Measurements from ENCODE around the gene GPATCH1.
"Not testable (repeated sequence)": the region's sequence is repeated elsewhere in the genome, so short reads cannot be mapped to it uniquely, and the experiment has no call there.

Gene GPATCH1

GRCh38 chr19:33114312-33114711 lies 33.3 kb downstream of the GPATCH1 start:
- no peak for DNase-seq (ENCODE audit: low read depth, low spot score)

DNA sequence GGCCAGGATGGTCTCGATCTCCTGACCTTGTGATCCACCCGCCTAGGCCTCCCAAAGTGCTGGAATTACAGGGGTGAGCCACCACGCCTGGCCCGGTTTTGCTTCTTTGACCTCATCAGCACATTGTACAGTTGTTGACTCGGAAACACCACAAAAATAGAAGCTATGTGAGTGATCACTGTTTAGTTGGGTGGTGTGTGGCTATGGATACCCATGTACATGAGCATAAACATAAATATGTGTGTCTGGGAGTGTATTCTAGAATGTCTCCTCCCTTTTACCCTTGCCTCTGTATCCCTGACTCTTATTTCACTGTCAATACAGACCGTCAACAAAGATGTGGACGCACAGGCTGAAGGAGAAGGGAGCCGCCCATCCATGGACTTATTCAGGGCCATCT lies 36.5 kb downstream of the GPATCH1 start:
- no peak for DNase-seq (ENCODE audit: low read depth, low spot score)

DNA sequence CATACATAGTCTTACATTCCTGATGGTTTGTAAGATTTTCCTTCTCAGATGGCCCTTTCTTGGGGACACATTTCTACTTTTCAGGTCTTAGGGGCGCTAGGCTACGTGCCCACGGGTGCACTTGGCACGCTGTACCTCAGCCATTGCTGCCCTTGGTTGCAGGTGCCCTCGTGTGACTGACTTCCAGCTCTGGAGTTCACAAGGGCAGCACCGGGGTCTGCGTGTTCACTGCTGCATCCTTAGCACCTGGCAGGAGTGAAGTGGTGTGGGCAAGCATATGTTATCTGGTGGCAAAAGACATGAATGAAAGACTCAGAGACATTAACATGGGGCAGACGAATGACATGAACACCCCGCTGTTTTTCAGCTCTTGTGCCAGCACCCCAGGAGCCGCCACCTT lies 37.7 kb downstream of the GPATCH1 start:
- DNase-seq (ENCODE audit: low read depth, low spot score): no peak

DNA sequence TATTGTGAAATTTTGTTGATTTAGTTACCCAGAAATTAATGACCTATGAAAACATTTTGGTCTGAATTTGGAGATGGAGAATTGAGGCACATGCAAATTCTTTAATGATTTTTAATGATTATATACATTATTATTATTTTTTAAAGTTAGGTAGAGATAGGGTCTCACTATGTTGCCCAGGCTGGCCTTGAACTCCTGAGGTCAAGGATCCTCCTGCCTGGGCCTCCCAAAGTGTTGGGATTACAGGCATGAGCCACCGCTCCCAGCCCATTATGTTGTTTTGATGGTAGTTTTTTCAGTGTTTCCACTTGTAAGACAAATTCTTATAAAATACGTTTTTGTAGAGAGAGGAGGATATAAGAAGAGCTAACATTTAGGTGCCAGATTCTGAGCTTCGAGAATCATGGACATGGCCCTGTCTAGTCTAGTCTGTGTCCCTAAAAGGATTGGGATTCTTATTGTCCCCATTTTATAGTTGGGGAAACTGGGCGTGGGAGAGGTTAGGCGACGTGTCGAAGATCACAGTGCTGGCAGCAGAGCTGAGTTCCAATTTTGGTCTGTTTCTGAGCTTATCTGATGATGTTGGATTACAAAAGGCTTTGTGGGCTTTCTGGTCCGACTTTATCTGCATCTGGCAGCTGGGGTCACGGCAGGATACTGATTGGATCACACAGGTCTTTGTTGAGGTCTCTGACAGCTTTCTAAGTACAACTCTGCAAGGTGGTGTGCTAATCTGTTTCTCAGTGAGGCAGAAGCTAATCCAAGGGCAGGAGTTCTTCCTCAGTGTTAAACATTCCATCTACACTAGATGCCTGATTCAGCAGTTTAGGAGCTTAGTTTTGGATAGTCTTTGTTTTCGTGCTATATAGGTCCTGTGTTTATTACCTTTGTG lies 43.5 kb downstream of the GPATCH1 start:
- no peak for DNase-seq (ENCODE audit: low read depth, low spot score)

DNA sequence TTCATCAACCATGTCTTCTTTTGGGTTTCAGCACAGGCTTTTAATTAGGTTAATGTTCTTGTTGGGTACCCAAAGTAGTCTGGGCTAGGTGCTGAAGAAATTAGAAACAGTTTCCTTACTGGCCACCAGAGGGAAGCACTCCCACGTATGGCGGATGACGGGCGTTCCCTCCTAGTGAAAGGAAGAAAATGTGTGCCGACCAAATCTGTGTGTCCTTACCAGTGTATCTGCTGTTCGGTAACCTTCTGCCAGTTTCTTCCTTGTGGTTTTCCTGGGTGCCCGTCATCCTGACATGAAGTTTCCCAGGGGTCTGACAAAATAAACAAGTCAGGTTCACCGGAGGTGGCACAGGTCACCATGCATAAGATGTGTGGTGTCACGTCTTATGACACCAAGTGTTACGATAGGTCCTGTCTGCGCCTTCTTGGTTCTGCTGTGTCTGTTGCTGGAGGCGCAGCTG lies 45.0 kb downstream of the GPATCH1 start:
- peak; percentile 10 for DNase-seq (ENCODE audit: low read depth, low spot score)

GRCh38 chr19:33126712-33127111 lies 45.7 kb downstream of the GPATCH1 start:
- DNase-seq (ENCODE audit: low read depth, low spot score): not testable (repeated sequence)

DNA sequence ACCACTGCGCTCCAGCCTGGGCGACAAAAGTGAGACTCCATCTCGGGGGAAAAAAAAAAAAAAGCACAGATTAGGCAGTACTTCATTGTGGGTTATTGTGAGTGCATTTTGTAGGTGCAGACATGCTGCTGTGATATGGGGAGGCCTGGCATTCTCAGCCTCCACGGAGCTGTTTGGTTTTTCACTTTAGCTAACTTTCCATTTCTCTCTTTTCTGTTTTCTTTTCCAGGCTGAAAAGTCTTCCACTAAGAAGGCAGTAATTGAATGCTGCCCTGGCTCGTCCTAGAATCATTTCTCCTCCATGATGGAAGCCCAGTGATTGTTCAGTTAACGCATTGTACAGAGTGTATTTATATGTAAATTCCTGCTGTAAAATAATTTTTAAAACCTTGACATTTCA lies 48.9 kb downstream of the GPATCH1 start:
- DNase-seq (ENCODE audit: low read depth, low spot score): no peak

- no peak for DNase-seq (ENCODE audit: low read depth, low spot score)
Measured at GRCh38 chr19:33130433-33130832, 49.5 kb downstream of the GPATCH1 start.

DNA sequence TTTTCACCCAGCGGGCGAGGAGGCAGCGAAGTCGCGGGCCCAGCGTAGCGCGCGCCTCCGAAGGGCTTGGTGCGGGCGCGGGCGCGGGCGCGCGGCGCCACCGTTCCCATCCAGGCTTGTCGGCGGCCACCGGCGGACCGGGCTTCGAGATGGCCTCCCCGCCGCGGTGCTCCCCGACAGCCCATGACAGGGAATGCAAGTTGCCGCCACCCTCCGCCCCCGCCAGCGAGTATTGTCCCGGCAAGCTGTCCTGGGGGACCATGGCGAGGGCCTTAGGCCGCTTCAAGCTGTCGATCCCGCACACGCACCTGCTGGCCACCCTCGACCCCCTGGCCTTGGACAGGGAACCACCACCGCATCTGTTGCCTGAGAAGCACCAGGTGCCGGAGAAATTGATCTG lies 51.0 kb downstream of the GPATCH1 start, which contains the start of gene WDR88:
Gene WDR88, plus strand, starts transcription at position 94 of the 400 bp plus-strand sequence. Its CDS starts 56 bp downstream, at position 150.
- DNase-seq (ENCODE audit: low read depth, low spot score): no peak

DNA sequence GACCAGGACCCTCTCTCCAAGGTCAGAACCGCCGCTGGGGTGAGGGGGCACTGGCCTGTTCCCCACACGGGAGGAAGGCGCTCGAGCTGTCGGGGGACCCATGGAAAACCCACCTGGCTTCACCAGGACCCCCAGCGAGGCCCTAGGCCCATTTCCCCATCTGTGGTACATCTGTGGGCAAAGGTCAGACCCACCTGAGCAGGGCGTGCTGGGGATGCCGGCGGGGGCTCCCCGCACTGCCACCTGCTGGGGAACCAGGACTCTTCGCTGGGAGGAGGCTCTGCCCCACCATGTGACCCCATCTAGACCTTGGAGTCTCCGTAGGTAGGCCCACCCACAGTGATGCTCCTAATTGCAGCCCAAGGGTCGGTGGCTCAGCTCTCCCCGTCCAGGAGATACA lies 51.4 kb downstream of the GPATCH1 start:
- no peak for DNase-seq (ENCODE audit: low read depth, low spot score)

GRCh38 chr19:33133438-33134031 lies 52.6 kb downstream of the GPATCH1 start:
- no peak for DNase-seq (ENCODE audit: low read depth, low spot score)

DNA sequence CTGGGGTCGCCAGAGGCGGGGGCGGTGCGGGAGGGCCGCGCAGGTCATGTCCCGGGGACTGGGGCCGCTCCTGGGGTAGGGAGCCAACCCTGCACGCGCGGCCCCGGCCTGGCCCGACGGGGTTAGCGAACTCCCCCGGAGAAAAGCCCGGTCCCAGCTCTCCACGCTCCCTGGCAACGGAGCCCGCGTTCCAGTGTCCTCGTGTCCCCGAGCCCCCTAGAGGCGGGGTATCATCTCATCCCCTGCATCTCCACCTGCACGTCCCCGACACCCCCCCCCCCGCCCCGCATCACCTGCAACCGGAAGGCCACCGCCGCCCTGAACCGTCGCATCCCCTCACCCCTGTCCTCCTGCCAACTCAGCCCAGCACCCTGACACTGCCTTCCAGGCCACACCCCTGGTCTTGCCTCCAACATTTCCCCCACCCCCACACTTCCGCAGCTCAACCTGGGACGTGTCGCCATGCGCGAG lies 53.6 kb downstream of the GPATCH1 start:
- peak; percentile 23 for DNase-seq (ENCODE audit: low read depth, low spot score)

DNA sequence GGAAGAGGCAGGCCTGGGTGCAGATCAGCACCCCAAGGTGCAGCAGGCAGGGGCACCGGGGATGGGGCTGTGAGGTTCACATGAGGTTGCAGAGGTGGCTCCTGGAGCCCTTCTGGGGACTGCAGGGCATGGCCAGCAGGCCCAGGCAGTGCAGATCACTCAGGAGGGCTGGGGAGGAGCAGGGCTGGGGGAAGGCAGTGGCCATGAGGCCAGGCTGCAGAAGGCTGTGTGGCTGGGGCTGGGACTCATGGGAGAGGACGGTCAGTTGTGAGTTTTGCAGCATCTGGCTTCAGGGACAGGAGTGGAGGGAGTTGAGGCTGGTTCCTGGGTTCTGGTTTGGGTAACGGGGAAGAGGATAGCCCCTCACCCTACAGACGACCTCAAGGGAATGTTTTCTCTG lies 58.2 kb downstream of the GPATCH1 start:
- no peak for DNase-seq (ENCODE audit: low read depth, low spot score)

- peak; percentile 31 for DNase-seq (ENCODE audit: low read depth, low spot score)
Measured at GRCh38 chr19:33143897-33144405, 63.0 kb downstream of the GPATCH1 start.

DNA sequence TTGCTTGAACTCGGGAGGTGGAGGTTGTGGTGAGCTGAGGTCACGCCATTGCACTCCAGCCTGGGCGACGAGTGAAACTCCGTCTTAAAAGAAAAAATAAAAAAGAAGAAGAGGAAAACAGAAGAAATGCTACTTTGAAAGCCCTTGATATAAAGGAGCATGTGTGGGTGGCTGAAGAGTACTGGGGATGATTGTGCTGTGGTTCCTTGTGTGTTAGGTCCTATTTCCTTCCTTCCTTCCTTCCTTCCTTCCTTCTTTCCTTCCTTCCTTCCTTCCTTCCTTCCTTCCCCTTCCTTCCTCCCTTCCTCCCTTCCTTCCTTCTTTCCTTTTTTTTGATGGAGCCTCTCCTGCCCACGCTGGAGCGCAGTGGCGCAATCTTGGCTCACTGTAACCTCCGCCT lies 65.2 kb downstream of the GPATCH1 start:
- DNase-seq (ENCODE audit: low read depth, low spot score): no peak

DNA sequence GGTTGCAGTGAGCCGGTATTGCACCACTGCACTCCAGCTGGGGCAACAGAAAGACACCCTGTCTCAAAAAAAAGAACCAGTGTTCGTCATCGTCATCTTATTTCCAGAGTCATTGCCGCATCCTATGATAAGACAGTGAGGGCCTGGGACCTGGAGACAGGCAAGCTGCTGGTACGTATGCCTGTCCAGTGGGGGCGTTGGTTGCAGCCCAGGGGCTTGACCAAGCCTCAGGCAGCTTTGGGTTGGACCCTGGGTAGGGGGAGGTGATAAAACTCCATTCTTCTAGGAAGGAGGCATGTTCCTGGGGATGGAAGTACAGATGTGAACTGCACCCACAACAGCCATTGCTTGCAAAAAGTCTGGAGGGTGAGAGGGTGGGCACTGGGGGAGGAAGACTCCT lies 66.6 kb downstream of the GPATCH1 start:
- no peak for DNase-seq (ENCODE audit: low read depth, low spot score)

- no peak for DNase-seq (ENCODE audit: low read depth, low spot score)
Measured at GRCh38 chr19:33150852-33151518, 70.0 kb downstream of the GPATCH1 start.

DNA sequence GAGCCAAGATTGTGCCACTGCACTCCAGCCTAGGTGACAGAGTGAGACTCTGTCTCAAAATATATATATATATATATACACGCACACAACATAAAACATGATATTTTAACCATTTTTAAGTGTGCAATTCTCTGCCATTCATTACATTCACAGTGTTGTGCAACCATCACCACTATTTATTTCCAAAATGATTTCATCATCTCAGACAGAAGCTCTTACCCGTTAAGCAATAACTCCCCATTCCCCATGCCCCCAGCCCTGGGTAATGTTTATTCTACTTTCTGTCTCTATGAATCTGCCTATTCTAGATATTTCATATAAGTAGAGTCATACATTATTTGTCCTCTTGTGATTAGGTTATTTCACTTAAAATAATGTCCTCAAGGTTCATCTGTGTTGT lies 71.2 kb downstream of the GPATCH1 start:
- DNase-seq (ENCODE audit: low read depth, low spot score): no peak

- DNase-seq (ENCODE audit: low read depth, low spot score): not testable (repeated sequence)
Measured at GRCh38 chr19:33152625-33153024, 71.6 kb downstream of the GPATCH1 start.

- DNase-seq (ENCODE audit: low read depth, low spot score): not testable (repeated sequence)
Measured at GRCh38 chr19:33154313-33154712, 73.3 kb downstream of the GPATCH1 start.

GRCh38 chr19:33156334-33156733 lies 75.4 kb downstream of the GPATCH1 start:
- no peak for DNase-seq (ENCODE audit: low read depth, low spot score)

DNA sequence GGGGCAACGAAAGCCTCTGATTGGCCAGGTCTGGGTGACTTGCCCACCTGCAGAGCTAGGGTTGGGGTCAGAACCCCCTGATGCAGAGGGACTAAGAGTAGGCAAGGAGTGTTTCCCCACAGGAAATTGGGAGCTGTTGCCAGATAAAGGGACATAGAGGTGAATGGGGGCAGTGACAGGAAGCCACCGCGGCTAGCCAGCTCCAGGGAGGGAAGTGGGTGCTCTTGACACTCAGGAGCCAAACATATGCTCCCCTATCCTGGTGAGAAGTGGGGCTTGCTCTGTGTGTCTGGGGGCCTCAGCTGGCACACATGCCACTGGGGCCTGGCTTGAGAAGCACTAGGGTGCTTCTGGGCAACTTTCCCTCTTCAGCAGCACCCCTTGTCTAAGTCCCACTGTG lies 76.9 kb downstream of the GPATCH1 start:
- DNase-seq (ENCODE audit: low read depth, low spot score): no peak

Data from activated naive CD8-positive, alpha-beta T cell treated with anti-CD3 and anti-CD28 coated beads, Interleukin-2, amount 50 U/mL, for 16 hours (primary cell).